ENCODE data around the gene AADAC.

DNA sequence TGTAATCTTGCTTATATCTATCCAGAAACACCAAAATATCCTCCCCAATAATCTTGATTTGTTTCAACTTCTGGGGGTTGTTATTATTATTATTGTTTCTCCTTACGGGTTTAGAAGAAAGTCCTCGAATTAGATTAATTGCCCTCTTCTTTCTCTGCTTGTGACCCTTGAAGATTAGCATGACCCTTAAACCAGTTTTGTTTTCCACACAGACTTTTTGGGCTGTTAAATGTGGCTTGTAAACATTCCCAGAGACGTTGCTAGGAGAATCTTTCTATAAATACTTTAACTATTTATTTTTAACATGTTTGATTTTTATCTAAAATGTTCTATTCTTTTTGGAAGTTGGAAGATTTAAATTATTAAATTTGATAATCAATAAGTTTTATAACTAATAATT, 55.3 kb downstream of the AADAC start:
- TF ChIP-seq RXRA (IDR thresholded peaks at IDR 0.05; ENCODE audit: borderline replicate concordance, low read depth) (no peak), YY1 (IDR thresholded peaks at IDR 0.05; ENCODE audit: low read depth) (no peak), EZH2phosphoT487 (IDR thresholded peaks at IDR 0.05; ENCODE audit: borderline replicate concordance, low read depth) (no peak), RAD21 (IDR thresholded peaks at IDR 0.05; ENCODE audit: low read length) (no peak), RCOR1 (IDR thresholded peaks at IDR 0.05; ENCODE audit: low read length) (no peak), FOSL2 (IDR thresholded peaks at IDR 0.05; ENCODE audit: borderline replicate concordance, low read depth) (no peak), POLR2AphosphoS5 (IDR thresholded peaks at IDR 0.05; ENCODE audit: low read depth, low read length) (no peak), SMC3 (IDR thresholded peaks at IDR 0.05; ENCODE audit: low read depth, low read length) (no peak)
- TF ChIP-seq, protein P1, sequence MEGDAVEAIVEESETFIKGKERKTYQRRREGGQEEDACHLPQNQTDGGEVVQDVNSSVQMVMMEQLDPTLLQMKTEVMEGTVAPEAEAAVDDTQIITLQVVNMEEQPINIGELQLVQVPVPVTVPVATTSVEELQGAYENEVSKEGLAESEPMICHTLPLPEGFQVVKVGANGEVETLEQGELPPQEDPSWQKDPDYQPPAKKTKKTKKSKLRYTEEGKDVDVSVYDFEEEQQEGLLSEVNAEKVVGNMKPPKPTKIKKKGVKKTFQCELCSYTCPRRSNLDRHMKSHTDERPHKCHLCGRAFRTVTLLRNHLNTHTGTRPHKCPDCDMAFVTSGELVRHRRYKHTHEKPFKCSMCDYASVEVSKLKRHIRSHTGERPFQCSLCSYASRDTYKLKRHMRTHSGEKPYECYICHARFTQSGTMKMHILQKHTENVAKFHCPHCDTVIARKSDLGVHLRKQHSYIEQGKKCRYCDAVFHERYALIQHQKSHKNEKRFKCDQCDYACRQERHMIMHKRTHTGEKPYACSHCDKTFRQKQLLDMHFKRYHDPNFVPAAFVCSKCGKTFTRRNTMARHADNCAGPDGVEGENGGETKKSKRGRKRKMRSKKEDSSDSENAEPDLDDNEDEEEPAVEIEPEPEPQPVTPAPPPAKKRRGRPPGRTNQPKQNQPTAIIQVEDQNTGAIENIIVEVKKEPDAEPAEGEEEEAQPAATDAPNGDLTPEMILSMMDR (IDR thresholded peaks at IDR 0.05) = no peak
- TF ChIP-seq, protein P2, sequence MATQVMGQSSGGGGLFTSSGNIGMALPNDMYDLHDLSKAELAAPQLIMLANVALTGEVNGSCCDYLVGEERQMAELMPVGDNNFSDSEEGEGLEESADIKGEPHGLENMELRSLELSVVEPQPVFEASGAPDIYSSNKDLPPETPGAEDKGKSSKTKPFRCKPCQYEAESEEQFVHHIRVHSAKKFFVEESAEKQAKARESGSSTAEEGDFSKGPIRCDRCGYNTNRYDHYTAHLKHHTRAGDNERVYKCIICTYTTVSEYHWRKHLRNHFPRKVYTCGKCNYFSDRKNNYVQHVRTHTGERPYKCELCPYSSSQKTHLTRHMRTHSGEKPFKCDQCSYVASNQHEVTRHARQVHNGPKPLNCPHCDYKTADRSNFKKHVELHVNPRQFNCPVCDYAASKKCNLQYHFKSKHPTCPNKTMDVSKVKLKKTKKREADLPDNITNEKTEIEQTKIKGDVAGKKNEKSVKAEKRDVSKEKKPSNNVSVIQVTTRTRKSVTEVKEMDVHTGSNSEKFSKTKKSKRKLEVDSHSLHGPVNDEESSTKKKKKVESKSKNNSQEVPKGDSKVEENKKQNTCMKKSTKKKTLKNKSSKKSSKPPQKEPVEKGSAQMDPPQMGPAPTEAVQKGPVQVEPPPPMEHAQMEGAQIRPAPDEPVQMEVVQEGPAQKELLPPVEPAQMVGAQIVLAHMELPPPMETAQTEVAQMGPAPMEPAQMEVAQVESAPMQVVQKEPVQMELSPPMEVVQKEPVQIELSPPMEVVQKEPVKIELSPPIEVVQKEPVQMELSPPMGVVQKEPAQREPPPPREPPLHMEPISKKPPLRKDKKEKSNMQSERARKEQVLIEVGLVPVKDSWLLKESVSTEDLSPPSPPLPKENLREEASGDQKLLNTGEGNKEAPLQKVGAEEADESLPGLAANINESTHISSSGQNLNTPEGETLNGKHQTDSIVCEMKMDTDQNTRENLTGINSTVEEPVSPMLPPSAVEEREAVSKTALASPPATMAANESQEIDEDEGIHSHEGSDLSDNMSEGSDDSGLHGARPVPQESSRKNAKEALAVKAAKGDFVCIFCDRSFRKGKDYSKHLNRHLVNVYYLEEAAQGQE (IDR thresholded peaks at IDR 0.05; ENCODE audit: low read depth, low read length) = no peak
- TF ChIP-seq, protein P3, sequence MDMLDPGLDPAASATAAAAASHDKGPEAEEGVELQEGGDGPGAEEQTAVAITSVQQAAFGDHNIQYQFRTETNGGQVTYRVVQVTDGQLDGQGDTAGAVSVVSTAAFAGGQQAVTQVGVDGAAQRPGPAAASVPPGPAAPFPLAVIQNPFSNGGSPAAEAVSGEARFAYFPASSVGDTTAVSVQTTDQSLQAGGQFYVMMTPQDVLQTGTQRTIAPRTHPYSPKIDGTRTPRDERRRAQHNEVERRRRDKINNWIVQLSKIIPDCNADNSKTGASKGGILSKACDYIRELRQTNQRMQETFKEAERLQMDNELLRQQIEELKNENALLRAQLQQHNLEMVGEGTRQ (IDR thresholded peaks at IDR 0.05; ENCODE audit: borderline replicate concordance, low read depth, low read length) = no peak

Measured in SK-N-SH (cell line).